ENCODE measurements around the gene SOWAHA.

Gene SOWAHA

GRCh38 chr5:132773601-132774355 is 39.3 kb upstream of the SOWAHA start:
- Mint-ChIP-seq H3K27ac (no peak overlapping the region), H3K4me1 (ENCODE audit: low read depth in 2 of 2) (peaks cover 19 to 34% of the 10 kb centered on the region in 2 donors), H3K9me3 (no peaks in the 10 kb centered on the region), H3K27me3 (no peaks in the 10 kb centered on the region), H3K4me3 (no peak overlapping the region), H3K36me3 (ENCODE audit: insufficient read depth) (peaks cover 3% of the 10 kb centered on the region)
- DNase-seq (no peak), ATAC-seq (replicated peaks) (no peak)

DNA sequence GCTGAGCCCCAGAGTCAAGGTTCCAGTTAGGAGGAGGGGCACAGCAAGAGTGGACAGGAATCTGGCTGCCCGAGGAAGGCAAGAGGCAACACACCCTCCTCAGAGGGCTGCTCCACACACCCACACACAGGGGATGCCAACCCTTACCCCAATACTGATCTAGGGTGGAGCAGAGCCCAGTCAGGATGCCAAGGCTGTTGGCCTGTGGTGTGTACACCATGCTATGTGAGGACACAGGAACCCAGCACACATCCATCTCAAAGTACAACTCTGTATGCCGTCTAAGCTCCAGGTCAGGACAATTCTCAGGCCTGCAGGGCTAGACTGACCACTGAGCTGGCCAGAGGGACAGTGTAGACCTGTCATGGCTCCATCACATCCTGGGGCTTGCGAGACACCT is 38.7 kb upstream of the SOWAHA start:
- Mint-ChIP-seq H3K36me3 (ENCODE audit: insufficient read depth) (peaks cover 3% of the 10 kb centered on the region), H3K27me3 (no peaks in the 10 kb centered on the region), H3K4me1 (ENCODE audit: low read depth in 2 of 2) (peaks cover 19 to 34% of the 10 kb centered on the region in 2 donors), H3K9me3 (no peaks in the 10 kb centered on the region), H3K4me3 (no peak overlapping the region), H3K27ac (no peak overlapping the region)
- ATAC-seq (replicated peaks) (no peak), DNase-seq (no peak)

- peaks cover 0 to 4% of the 10 kb centered on the region in 2 donors for H3K27me3 Mint-ChIP-seq
Measured at GRCh38 chr5:132774896-132775295, 38.2 kb upstream of the SOWAHA start.

DNA sequence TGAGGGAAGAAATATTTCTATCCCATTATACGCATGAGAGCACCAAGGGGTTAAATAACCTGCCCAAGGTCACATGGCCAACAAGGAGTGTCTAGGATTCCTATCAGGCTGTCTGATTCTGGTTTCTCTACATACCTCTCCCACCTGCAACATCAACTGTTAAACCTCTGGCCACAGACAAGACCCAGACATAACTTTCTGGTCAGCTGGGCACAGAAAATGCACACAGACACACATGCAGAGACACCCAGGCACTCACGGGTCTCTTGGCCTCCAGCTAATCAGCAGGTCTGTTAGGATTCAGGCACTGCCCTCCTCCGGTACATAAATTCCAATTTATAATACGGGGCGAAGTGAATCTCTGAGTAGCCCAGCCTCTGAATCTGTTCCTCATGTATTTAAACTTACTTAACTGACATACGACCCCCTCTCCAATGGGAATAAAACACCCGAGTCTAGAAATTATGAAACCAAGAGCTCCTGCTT is 37.6 kb upstream of the SOWAHA start:
- no peak for ATAC-seq (replicated peaks)
- no peak for DNase-seq
- Mint-ChIP-seq H3K36me3 (ENCODE audit: insufficient read depth) (peaks cover 3% of the 10 kb centered on the region), H3K27ac (peak overlapping the region in 1 of 2 donors; percentile 52), H3K9me3 (no peaks in the 10 kb centered on the region), H3K4me1 (ENCODE audit: low read depth in 2 of 2) (peaks cover 19 to 34% of the 10 kb centered on the region in 2 donors), H3K27me3 (peaks cover 0 to 7% of the 10 kb centered on the region in 2 donors), H3K4me3 (peak overlapping the region; percentile 54 to 61)

More at GRCh38 chr5:132774896-132775295, 38.2 kb upstream of the SOWAHA start:
- ATAC-seq (replicated peaks) = no peak
- H3K36me3 Mint-ChIP-seq (ENCODE audit: insufficient read depth) = peaks cover 3% of the 10 kb centered on the region
- no peak for DNase-seq
- H3K27ac Mint-ChIP-seq = peak overlapping the region in 1 of 2 donors; percentile 52
- H3K4me3 Mint-ChIP-seq = peak overlapping the region in 1 of 2 donors; percentile 61
- H3K4me1 Mint-ChIP-seq (ENCODE audit: low read depth in 2 of 2) = peaks cover 19 to 34% of the 10 kb centered on the region in 2 donors
- no peaks in the 10 kb centered on the region for H3K9me3 Mint-ChIP-seq

- peaks cover 3% of the 10 kb centered on the region for H3K36me3 Mint-ChIP-seq (ENCODE audit: insufficient read depth)
- peak; percentile 25 for ATAC-seq (replicated peaks)
- peaks cover 0 to 7% of the 10 kb centered on the region in 2 donors for H3K27me3 Mint-ChIP-seq
- peaks cover 19 to 34% of the 10 kb centered on the region in 2 donors for H3K4me1 Mint-ChIP-seq (ENCODE audit: low read depth in 2 of 2)
- H3K4me3 Mint-ChIP-seq = peak overlapping the region; percentile 54 to 61
- no peaks in the 10 kb centered on the region for H3K9me3 Mint-ChIP-seq
- H3K27ac Mint-ChIP-seq = peak overlapping the region in 1 of 2 donors; percentile 52
- no peak for DNase-seq
Measured at GRCh38 chr5:132776131-132776937, 36.8 kb upstream of the SOWAHA start.

GRCh38 chr5:132776938-132777208 is 36.2 kb upstream of the SOWAHA start:
- no peak overlapping the region for H3K27ac Mint-ChIP-seq
- H3K9me3 Mint-ChIP-seq = no peaks in the 10 kb centered on the region
- DNase-seq = no peak
- peaks cover 19 to 34% of the 10 kb centered on the region in 2 donors for H3K4me1 Mint-ChIP-seq (ENCODE audit: low read depth in 2 of 2)
- peaks cover 4 to 11% of the 10 kb centered on the region in 2 donors for H3K27me3 Mint-ChIP-seq
- ATAC-seq (replicated peaks) = no peak
- peaks cover 3% of the 10 kb centered on the region for H3K36me3 Mint-ChIP-seq (ENCODE audit: insufficient read depth)
- H3K4me3 Mint-ChIP-seq = peak overlapping the region; percentile 54 to 61

DNA sequence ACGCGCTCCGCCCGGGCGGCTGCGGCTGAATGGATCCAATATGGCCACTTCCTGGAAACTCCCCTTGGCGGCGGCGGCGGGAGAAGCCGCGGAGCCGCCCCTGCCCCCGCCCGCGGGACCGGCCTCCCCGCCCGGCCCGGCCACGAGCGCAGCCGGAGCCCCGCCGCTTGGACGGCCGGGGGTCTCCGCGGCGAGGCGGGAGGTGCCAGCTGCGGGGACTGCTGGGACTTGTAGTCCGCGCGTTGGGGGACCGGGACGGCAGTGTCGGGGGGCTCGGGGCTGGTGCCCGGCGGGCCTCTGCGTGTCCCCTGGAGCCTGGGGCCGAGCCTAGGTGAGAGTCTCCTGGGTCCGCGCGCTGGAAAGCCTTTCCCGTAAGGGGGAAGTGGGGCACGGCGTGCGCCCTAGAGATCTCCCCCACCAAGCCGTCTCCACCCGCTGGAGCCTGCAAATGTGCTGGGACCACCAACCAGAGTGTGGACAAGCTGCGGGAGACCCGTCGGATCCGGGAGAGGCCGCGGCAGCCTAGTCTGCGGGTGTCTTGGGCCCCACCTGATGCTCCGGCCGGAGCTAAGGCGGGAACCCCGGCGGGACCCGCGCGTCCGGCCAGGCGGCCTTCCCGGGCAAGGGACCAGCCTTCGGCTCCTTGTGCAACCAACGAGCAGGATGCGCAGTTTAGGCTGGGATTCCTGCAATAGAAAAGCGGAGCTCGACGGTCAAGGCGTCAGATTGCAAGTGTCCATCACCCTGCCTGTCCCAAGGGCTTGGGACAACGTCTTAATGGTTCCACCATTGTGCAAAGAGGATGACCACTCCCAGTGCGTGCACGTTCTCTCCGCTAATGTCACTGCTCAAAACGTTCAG is 35.7 kb upstream of the SOWAHA start, which contains the start of gene SEPTIN8:
Gene SEPTIN8, minus strand, starts transcription at position 31 of the 861 bp plus-strand sequence. CDS start 102 bp downstream, outside the sequence.
- Mint-ChIP-seq H3K9me3 (no peaks in the 10 kb centered on the region), H3K36me3 (ENCODE audit: insufficient read depth) (peaks cover 3% of the 10 kb centered on the region), H3K27ac (peak within 1 kb of the TSS; percentile 4 to 84), H3K4me1 (ENCODE audit: low read depth in 2 of 2) (peaks cover 19 to 31% of the 10 kb centered on the region in 2 donors), H3K27me3 (peaks cover 6 to 16% of the 10 kb centered on the region in 2 donors), H3K4me3 (peak within 1 kb of the TSS; percentile 77)
- ATAC-seq (replicated peaks) (peak; percentile 81), DNase-seq (peak; percentile 24 to 38 (median 38))

- H3K9me3 Mint-ChIP-seq = no peaks in the 10 kb centered on the region
- H3K27ac Mint-ChIP-seq = peak overlapping the region; percentile 4 to 84
- H3K27me3 Mint-ChIP-seq = peaks cover 6 to 16% of the 10 kb centered on the region in 2 donors
- no peak for DNase-seq
- H3K4me3 Mint-ChIP-seq = peak overlapping the region; percentile 77
- no peak for ATAC-seq (replicated peaks)
- H3K36me3 Mint-ChIP-seq (ENCODE audit: insufficient read depth) = peaks cover 3% of the 10 kb centered on the region
- H3K4me1 Mint-ChIP-seq (ENCODE audit: low read depth in 2 of 2) = peaks cover 19 to 26% of the 10 kb centered on the region in 2 donors
Measured at GRCh38 chr5:132778129-132778528, 35.0 kb upstream of the SOWAHA start.

GRCh38 chr5:132778856-132779255 is 34.2 kb upstream of the SOWAHA start:
- no peaks in the 10 kb centered on the region for H3K9me3 Mint-ChIP-seq
- DNase-seq = no peak
- peak overlapping the region in 1 of 2 donors; percentile 77 for H3K4me3 Mint-ChIP-seq
- H3K27ac Mint-ChIP-seq = no peak overlapping the region
- ATAC-seq (replicated peaks) = no peak
- H3K36me3 Mint-ChIP-seq (ENCODE audit: insufficient read depth) = peaks cover 3% of the 10 kb centered on the region
- peaks cover 19 to 22% of the 10 kb centered on the region in 2 donors for H3K4me1 Mint-ChIP-seq (ENCODE audit: low read depth in 2 of 2)
- H3K27me3 Mint-ChIP-seq = peaks cover 6 to 16% of the 10 kb centered on the region in 2 donors

DNA sequence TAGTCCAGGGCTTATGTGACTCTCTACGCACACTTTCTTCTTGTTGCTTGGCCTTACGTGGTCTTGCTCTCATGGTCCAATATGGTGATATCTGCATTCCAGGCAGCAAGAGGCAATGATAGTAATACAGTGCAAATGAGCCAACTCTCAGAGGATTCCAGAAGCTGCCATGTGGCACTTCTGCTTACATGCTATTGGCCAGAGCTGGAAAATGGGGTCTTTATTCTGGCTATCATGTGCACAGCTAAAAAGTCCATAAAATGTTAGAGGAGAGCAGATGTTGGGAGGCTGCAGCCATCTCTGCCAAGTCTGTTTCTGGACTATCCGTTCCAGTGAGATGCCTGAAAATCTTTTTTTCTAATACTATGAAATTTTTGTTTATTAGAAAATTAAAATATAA is 33.1 kb upstream of the SOWAHA start:
- H3K9me3 Mint-ChIP-seq = no peaks in the 10 kb centered on the region
- H3K4me1 Mint-ChIP-seq (ENCODE audit: low read depth in 2 of 2) = peaks cover 16 to 17% of the 10 kb centered on the region in 2 donors
- H3K27ac Mint-ChIP-seq = no peak overlapping the region
- H3K4me3 Mint-ChIP-seq = no peak overlapping the region
- H3K36me3 Mint-ChIP-seq (ENCODE audit: insufficient read depth) = peaks cover 3% of the 10 kb centered on the region
- peaks cover 8 to 19% of the 10 kb centered on the region in 2 donors for H3K27me3 Mint-ChIP-seq
- no peak for ATAC-seq (replicated peaks)
- no peak for DNase-seq

DNA sequence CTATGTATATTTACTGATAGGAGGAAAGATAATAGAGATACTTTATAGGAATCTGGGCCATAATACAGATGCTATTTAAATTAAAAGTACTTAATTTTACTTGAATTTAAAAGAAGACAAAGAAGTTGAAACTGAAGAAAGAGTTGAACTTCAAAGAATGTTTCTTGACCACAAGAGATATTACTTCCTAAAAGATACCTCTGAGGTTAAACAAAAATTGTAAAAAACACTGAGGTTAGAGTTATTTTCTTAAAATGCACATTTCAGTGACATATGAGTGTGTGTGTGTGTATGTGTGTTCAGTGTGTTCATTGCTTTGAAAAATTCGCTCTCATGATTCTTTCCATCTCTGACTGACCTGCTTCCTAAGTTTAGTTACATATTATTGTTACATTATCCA is 32.5 kb upstream of the SOWAHA start:
- Mint-ChIP-seq H3K9me3 (no peaks in the 10 kb centered on the region), H3K4me1 (ENCODE audit: low read depth in 2 of 2) (peaks cover 10% of the 10 kb centered on the region in 2 donors), H3K27me3 (peaks cover 14 to 26% of the 10 kb centered on the region in 2 donors), H3K4me3 (no peak overlapping the region), H3K27ac (no peak overlapping the region), H3K36me3 (ENCODE audit: insufficient read depth) (peaks cover 3% of the 10 kb centered on the region)
- ATAC-seq (replicated peaks) (no peak), DNase-seq (no peak)

DNA sequence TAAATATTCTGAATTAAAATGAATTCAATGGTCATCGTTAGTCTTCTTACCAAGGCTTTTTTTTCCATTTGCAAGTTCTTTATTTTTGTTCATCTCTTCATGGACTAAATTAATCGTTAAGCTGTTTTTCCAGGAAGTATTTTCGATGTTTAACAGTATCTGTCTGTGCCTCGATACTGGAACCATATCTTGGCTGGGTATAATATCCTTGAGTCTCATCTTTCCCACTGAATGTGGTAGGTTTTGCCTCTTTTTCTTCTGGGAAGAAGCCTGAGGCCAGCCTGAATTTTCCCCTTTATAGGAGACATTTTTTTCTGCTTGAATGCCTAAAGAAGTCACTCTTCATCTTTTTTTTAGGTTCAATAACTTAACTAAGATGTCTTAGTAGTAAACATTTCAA is 32.1 kb upstream of the SOWAHA start:
- peaks cover 19 to 30% of the 10 kb centered on the region in 2 donors for H3K27me3 Mint-ChIP-seq
- no peak overlapping the region for H3K27ac Mint-ChIP-seq
- H3K36me3 Mint-ChIP-seq (ENCODE audit: insufficient read depth) = peaks cover 3% of the 10 kb centered on the region

GRCh38 chr5:132782101-132782500 is 31.0 kb upstream of the SOWAHA start:
- Mint-ChIP-seq H3K4me1 (ENCODE audit: low read depth in 2 of 2) (peaks cover 6 to 7% of the 10 kb centered on the region in 2 donors), H3K27ac (no peak overlapping the region), H3K36me3 (ENCODE audit: insufficient read depth) (peaks cover 3% of the 10 kb centered on the region), H3K4me3 (no peak overlapping the region), H3K9me3 (no peaks in the 10 kb centered on the region), H3K27me3 (peaks cover 23 to 35% of the 10 kb centered on the region in 2 donors)
- ATAC-seq (replicated peaks) = no peak
- DNase-seq = no peak

More for the DNA sequence above, 32.1 kb upstream of the SOWAHA start:
- Mint-ChIP-seq H3K4me3 (no peak overlapping the region), H3K9me3 (no peaks in the 10 kb centered on the region), H3K4me1 (ENCODE audit: low read depth in 2 of 2) (peaks cover 8 to 9% of the 10 kb centered on the region in 2 donors)
- DNase-seq (no peak), ATAC-seq (replicated peaks) (no peak)

All from effector memory CD8-positive, alpha-beta T cell (primary cell).